Chondrocyte (in vitro differentiated cells): ENCODE measurements around the gene EXD3. TPM values are rescaled to one million over a fixed set of nuclear protein-coding genes. Genes with fewer than 3 reads are reported as not detected.
"Not testable (repeated sequence)": the region's sequence is repeated elsewhere in the genome, so short reads cannot be mapped to it uniquely, and the experiment has no call there.

Experiments used
- DNase-seq: peaks from one replicate; pipeline ENCODE4 v3.0.0; 2021; ENCODE audit warnings: mixed read lengths, low spot score
- H3K27ac Mint-ChIP-seq: one replicate; pipeline ENCODE4 v1.8.0; 2021; ENCODE audit warnings: mild to moderate bottlenecking, moderate library complexity, mixed read lengths; ENCODE audit not compliant: unreplicated experiment
- H3K27me3 Mint-ChIP-seq: 2 replicates; pipeline ENCODE4 v1.8.0; 2021; ENCODE audit warnings: low read depth, mixed read lengths
- H3K36me3 Mint-ChIP-seq: 2 replicates; pipeline ENCODE4 v1.8.0; 2021; ENCODE audit warnings: low read depth, mixed read lengths
- H3K4me1 Mint-ChIP-seq: 2 replicates; pipeline ENCODE4 v1.8.0; 2021; ENCODE audit warnings: low read depth, mild to moderate bottlenecking, mixed read lengths
- H3K4me3 Mint-ChIP-seq: one replicate; pipeline ENCODE4 v1.8.0; 2021; ENCODE audit warnings: mild to moderate bottlenecking, moderate library complexity, mixed read lengths; ENCODE audit not compliant: unreplicated experiment
- H3K9me3 Mint-ChIP-seq: 2 replicates; pipeline ENCODE4 v1.8.0; 2021; ENCODE audit warnings: low read depth, mixed read lengths
- total RNA-seq: library from RNA; stranded (reverse); gene quantifications from 3 replicates; pipeline ENCODE4 v1.2.1, GENCODE V29; 2021
- TF ChIP-seq, protein P1 (sequence below): fragments of 200-600 bp; sonication (generic); IDR thresholded peaks from 2 replicates; pipeline ENCODE4 v1.5.0; 2021; ENCODE audit warnings: antibody characterized with exemption, mild to moderate bottlenecking, moderate library complexity

The EXD3 gene
- total RNA-seq, 1 donor from 2014 or later = 11.6 TPM

- peak overlapping the region; percentile 17 for H3K27ac Mint-ChIP-seq
- H3K4me1 Mint-ChIP-seq = peaks cover 35% of the 10 kb centered on the region
- DNase-seq = no peak
- H3K9me3 Mint-ChIP-seq = no peaks in the 10 kb centered on the region
- H3K36me3 Mint-ChIP-seq = no peaks in the 10 kb centered on the region
- TF ChIP-seq, protein P1, sequence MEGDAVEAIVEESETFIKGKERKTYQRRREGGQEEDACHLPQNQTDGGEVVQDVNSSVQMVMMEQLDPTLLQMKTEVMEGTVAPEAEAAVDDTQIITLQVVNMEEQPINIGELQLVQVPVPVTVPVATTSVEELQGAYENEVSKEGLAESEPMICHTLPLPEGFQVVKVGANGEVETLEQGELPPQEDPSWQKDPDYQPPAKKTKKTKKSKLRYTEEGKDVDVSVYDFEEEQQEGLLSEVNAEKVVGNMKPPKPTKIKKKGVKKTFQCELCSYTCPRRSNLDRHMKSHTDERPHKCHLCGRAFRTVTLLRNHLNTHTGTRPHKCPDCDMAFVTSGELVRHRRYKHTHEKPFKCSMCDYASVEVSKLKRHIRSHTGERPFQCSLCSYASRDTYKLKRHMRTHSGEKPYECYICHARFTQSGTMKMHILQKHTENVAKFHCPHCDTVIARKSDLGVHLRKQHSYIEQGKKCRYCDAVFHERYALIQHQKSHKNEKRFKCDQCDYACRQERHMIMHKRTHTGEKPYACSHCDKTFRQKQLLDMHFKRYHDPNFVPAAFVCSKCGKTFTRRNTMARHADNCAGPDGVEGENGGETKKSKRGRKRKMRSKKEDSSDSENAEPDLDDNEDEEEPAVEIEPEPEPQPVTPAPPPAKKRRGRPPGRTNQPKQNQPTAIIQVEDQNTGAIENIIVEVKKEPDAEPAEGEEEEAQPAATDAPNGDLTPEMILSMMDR = no peak
- H3K4me3 Mint-ChIP-seq = no peak overlapping the region
- H3K27me3 Mint-ChIP-seq = no peaks in the 10 kb centered on the region
Observed at GRCh38 chr9:137411260-137411644, 11.7 kb downstream of the EXD3 start.

- no peak for DNase-seq
- Mint-ChIP-seq H3K4me3 (no peak overlapping the region), H3K27me3 (no peaks in the 10 kb centered on the region), H3K4me1 (peaks cover 35% of the 10 kb centered on the region), H3K27ac (no peak overlapping the region), H3K36me3 (no peaks in the 10 kb centered on the region), H3K9me3 (no peaks in the 10 kb centered on the region)
- TF ChIP-seq, protein P1 = no peak
Observed at GRCh38 chr9:137410891-137411249, 12.1 kb downstream of the EXD3 start.

- not testable (repeated sequence) for DNase-seq, H3K36me3 Mint-ChIP-seq
Observed at GRCh38 chr9:137410236-137410890, 12.6 kb downstream of the EXD3 start.

GRCh38 chr9:137409515-137409914 is 13.4 kb downstream of the EXD3 start:
- TF ChIP-seq, protein P1 = no peak
- H3K4me3 Mint-ChIP-seq = no peak overlapping the region
- H3K4me1 Mint-ChIP-seq = peaks cover 33% of the 10 kb centered on the region
- H3K36me3 Mint-ChIP-seq = no peaks in the 10 kb centered on the region
- H3K9me3 Mint-ChIP-seq = no peaks in the 10 kb centered on the region
- no peaks in the 10 kb centered on the region for H3K27me3 Mint-ChIP-seq
- H3K27ac Mint-ChIP-seq = no peak overlapping the region
- DNase-seq = no peak

More at GRCh38 chr9:137410236-137410890, 12.6 kb downstream of the EXD3 start:
- not testable (repeated sequence) for H3K9me3 Mint-ChIP-seq, H3K4me3 Mint-ChIP-seq, H3K27me3 Mint-ChIP-seq
- H3K4me1 Mint-ChIP-seq = peaks cover 35% of the 10 kb centered on the region
- peak overlapping the region; percentile 12 for H3K27ac Mint-ChIP-seq

DNA sequence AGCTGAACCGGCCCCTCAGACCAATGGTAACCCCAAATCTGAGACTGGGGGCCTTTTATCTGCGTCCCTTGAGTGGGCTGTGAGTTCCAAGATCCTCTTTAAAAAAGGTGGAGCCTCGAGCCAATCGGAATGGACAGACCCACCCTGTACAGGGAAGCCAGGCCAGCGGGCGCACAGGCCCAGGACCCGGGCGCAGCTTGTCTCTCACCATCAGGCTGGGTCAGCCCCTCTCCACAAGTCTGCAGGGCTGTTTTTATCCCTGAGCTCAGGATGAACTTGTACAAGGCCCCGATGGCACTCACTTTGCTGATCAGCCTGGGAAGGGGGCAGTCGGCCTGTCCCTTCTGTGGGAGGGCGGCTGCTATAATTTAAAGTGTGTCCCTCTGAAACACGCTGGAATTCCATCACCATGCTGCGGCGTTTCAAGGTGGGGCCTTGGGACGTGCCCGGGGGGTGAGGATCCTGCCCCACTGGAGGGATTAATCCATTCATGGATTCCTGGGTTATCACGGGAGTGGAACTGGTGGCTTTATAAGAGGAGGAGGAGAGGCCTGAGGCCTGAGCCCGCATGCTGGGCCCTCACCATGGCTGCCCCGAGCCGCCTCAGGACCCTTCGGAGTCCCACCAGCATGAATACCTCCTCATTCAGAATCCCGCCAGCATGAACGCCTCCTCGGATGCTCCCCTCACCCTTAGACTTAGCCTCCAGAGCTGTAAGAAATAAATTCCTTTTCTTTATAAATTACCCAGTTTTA is 14.1 kb downstream of the EXD3 start:
- Mint-ChIP-seq H3K27me3 (no peaks in the 10 kb centered on the region), H3K4me1 (peaks cover 26% of the 10 kb centered on the region), H3K9me3 (no peaks in the 10 kb centered on the region), H3K36me3 (no peaks in the 10 kb centered on the region), H3K4me3 (no peak overlapping the region), H3K27ac (no peak overlapping the region)
- TF ChIP-seq, protein P1 = no peak
- DNase-seq = no peak
